Measurements from ENCODE around the gene ASCC1. TPM values are rescaled to one million over a fixed set of nuclear protein-coding genes. Genes with fewer than 3 reads are reported as not detected.

Gene ASCC1
- 16.8 and 17.7 TPM in 2 replicates for total RNA-seq (ENCODE audit: low replicate concordance)

GRCh38 chr10:72215611-72216549 is at the start of gene ASCC1, which contains the start of gene ANAPC16:
TSS of gene ASCC1 (minus strand) at chr10:72216276. CDS start at chr10:72213298, 2,978 bp downstream.
TSS of gene ANAPC16 (plus strand) at chr10:72216012. CDS start at chr10:72223915, 7,903 bp downstream.

DNA sequence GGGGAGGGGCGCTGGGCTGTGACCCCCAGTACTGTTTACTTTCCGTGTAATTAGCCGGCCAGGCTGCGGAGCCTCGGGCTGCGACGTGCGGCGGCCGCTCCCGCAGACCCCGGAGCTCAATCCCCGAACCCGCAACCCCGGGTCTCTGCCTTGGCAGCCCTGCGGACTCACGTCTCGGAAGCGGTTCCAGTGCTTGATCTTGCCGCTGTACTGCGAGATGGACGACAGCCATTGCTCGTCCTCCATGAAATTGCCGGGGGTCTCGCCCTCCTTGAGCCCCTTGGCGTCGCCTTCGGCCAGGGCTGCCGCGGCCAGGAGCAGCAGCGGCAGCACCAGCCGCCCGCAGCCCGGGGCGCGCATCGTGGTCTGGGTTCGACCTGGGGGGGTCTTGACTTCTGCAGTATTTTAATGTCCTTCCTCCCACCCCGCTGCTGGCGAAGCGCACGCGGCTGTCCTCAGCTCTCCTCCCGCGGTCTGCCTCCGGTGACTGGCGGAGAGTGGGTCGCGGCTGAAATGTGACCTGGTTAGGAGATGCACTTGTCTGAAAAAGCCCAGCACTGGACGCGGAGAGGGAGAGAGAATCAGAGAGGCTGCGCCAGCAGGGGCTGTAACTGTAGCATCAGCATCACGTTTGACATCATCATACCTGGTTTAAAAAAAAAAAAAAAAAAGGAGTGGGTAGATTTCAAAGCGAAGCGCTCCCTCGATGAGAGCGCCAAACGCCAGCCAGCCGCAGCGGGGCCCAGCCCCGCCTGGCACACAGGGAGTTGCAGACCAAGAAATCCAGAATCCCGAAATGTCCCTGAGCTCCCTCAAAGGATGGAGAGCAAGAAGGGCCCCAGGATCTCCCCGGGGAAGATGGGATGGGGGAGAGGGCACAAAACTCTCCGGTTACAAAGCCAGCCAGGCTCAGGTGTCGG is 127.8 kb downstream of the ASCC1 start, which contains the start of gene SPOCK2:
Gene SPOCK2, minus strand, starts transcription at position 583 of the 920 bp plus-strand sequence. Its CDS starts 223 bp downstream, at position 360.

Other genes starting within 250 kb of the ASCC1 start
- gene SPOCK2, start 127.7 kb downstream of the ASCC1 start, total RNA-seq (ENCODE audit: low replicate concordance) = under 0.01 and 0.12 TPM in 2 replicates
- 35.8 and 39.1 TPM in 2 replicates for gene ANAPC16, start 264 bp downstream of the ASCC1 start, total RNA-seq (ENCODE audit: low replicate concordance)
- 394 and 406 TPM in 2 replicates for gene DDIT4, start 57.6 kb upstream of the ASCC1 start, total RNA-seq (ENCODE audit: low replicate concordance)
- gene DNAJB12, start 138.6 kb upstream of the ASCC1 start, total RNA-seq (ENCODE audit: low replicate concordance) = 14.7 and 19.8 TPM in 2 replicates